ENCODE data around the gene MT2A. TPM values are rescaled to one million over a fixed set of nuclear protein-coding genes. Genes with fewer than 3 reads are reported as not detected.

MT2A gene
- total RNA-seq, 2 donors from 2014 or later, result 20.0 to 211 TPM

GRCh38 chr16:56635441-56635967 lies 27.1 kb downstream of the MT2A start:
- 51 to 77% methylated on average over 12 to 37 of the region's 40 CpGs for WGBS, 2 donors
- H3K4me1 ChIP-seq, result peaks cover 32% of the 10 kb centered on the region
- no peaks in the 10 kb centered on the region for H3K9me3 ChIP-seq
- no peaks in the 10 kb centered on the region for H3K36me3 ChIP-seq (replicated peaks in 1 of 2; ENCODE audit: insufficient read depth in 1 of 2, low read depth in 2 of 2)
- ATAC-seq (no peak), DNase-seq (no peak)
- H3K4me3 ChIP-seq, result no peak overlapping the region
- TF ChIP-seq CTCF (IDR thresholded peaks at IDR 0.05), result no peak
- no peak for TF ChIP-seq POLR2A (IDR thresholded peaks at IDR 0.05)
- H3K27me3 ChIP-seq, result no peaks in the 10 kb centered on the region
- intact Hi-C loops (cut with DNase I), result no loop called here
- no peak overlapping the region for H3K27ac ChIP-seq

GRCh38 chr16:56636616-56637413 lies 28.4 kb downstream of the MT2A start:
- no peaks in the 10 kb centered on the region for H3K27me3 ChIP-seq
- WGBS, 2 donors, result 79 to 83% methylated on average over 9 of the region's 9 CpGs
- TF ChIP-seq CTCF (IDR thresholded peaks at IDR 0.05) (no peak), POLR2A (IDR thresholded peaks at IDR 0.05) (no peak)

GRCh38 chr16:56637814-56638750 lies 29.7 kb downstream of the MT2A start, which contains the start of gene MT1A:
TSS of gene MT1A (plus strand) at chr16:56638666. CDS start at chr16:56638739, 73 bp downstream.
- peak; percentile 82 to 87 (median 84) for DNase-seq
- ATAC-seq, result peak; percentile 80
- H3K4me1 ChIP-seq, result peaks cover 20% of the 10 kb centered on the region
- H3K36me3 ChIP-seq (replicated peaks in 1 of 2; ENCODE audit: insufficient read depth in 1 of 2, low read depth in 2 of 2), result no peaks in the 10 kb centered on the region
- TF ChIP-seq POLR2A (IDR thresholded peaks at IDR 0.05), result peak; percentile 63 to 83 (median 77)
- no peak for TF ChIP-seq CTCF (IDR thresholded peaks at IDR 0.05)
- peak within 1 kb of the TSS in 3 of 4 donors; percentile 45 to 50 (median 46) for H3K27ac ChIP-seq
- H3K9me3 ChIP-seq, result no peaks in the 10 kb centered on the region
- WGBS, 2 donors, result 13 to 18% methylated on average over 50 to 68 of the region's 68 CpGs
- no peaks in the 10 kb centered on the region for H3K27me3 ChIP-seq
- peak within 1 kb of the TSS in 1 of 2 donors; percentile 0 for H3K4me3 ChIP-seq
- intact Hi-C loops (cut with DNase I), result no loop called here

More at GRCh38 chr16:56636616-56637413, 28.4 kb downstream of the MT2A start:
- no peak for DNase-seq
- intact Hi-C loops (cut with DNase I), result no loop called here
- H3K9me3 ChIP-seq, result no peaks in the 10 kb centered on the region
- H3K4me1 ChIP-seq, result peaks cover 26% of the 10 kb centered on the region
- H3K36me3 ChIP-seq (replicated peaks in 1 of 2; ENCODE audit: insufficient read depth in 1 of 2, low read depth in 2 of 2), result no peaks in the 10 kb centered on the region
- no peak overlapping the region for H3K27ac ChIP-seq
- no peak overlapping the region for H3K4me3 ChIP-seq
- ATAC-seq, result no peak

- intact Hi-C loops (cut with DNase I), result no loop called here
- DNase-seq (no peak), ATAC-seq (no peak)
- Histone ChIP-seq H3K4me1 (peaks cover 21% of the 10 kb centered on the region), H3K4me3 (no peak overlapping the region), H3K9me3 (no peaks in the 10 kb centered on the region), H3K27ac (peak overlapping the region in 1 of 4 donors; percentile 50), H3K36me3 (replicated peaks in 1 of 2; ENCODE audit: insufficient read depth in 1 of 2, low read depth in 2 of 2) (no peaks in the 10 kb centered on the region), H3K27me3 (no peaks in the 10 kb centered on the region)
- WGBS, 2 donors, result 29 to 50% methylated on average over 1 of the region's 1 CpG
- TF ChIP-seq CTCF (IDR thresholded peaks at IDR 0.05) (no peak), POLR2A (IDR thresholded peaks at IDR 0.05) (no peak)
Measured at GRCh38 chr16:56639045-56639444, 30.7 kb downstream of the MT2A start.
